Loucy (cell line): ENCODE results near the gene HNRNPDL.

Source experiments
- EZH2phosphoT487 ChIP-seq: fragments of 200-600 bp; IDR thresholded peaks from 2 replicates; pipeline ENCODE4 v1.6.1; 2018; ENCODE audit warnings: antibody characterized with exemption, mild to moderate bottlenecking, moderate library complexity, borderline replicate concordance
- TF ChIP-seq, protein P1 (sequence below): fragments of 200-600 bp; sonication (generic); conservative IDR thresholded peaks from 2 replicates; pipeline ENCODE4 v1.5.1; 2014; ENCODE audit warnings: mild to moderate bottlenecking, antibody characterized with exemption, low read length

DNA sequence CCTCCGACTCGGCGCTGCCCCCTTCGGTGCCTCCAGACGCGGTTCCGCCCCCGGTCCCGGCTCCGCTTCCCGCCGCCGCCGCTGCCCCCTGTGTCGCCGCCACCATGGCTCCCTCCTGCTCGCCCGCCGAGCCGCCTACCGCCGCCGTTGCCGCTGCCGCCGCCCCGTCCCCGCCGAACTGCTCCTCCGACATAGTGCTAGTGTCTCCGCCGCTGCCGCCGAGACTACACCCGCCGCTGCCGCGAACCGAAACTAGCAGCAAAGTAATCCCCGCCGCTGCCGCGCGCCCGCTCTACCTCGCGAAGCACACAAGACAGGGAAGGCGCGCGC lies 56.8 kb downstream of the HNRNPDL start:
- TF ChIP-seq, protein P1, sequence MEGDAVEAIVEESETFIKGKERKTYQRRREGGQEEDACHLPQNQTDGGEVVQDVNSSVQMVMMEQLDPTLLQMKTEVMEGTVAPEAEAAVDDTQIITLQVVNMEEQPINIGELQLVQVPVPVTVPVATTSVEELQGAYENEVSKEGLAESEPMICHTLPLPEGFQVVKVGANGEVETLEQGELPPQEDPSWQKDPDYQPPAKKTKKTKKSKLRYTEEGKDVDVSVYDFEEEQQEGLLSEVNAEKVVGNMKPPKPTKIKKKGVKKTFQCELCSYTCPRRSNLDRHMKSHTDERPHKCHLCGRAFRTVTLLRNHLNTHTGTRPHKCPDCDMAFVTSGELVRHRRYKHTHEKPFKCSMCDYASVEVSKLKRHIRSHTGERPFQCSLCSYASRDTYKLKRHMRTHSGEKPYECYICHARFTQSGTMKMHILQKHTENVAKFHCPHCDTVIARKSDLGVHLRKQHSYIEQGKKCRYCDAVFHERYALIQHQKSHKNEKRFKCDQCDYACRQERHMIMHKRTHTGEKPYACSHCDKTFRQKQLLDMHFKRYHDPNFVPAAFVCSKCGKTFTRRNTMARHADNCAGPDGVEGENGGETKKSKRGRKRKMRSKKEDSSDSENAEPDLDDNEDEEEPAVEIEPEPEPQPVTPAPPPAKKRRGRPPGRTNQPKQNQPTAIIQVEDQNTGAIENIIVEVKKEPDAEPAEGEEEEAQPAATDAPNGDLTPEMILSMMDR: no peak
- TF ChIP-seq EZH2phosphoT487: no peak
